K562 (cell line): ENCODE results near the gene GLOD4. TPM values are rescaled to one million over a fixed set of nuclear protein-coding genes. Genes with fewer than 3 reads are reported as not detected.

Experiments used
- CBX2 ChIP-seq: fragments of 200-600 bp; sonication (generic); IDR thresholded peaks from one replicate; pipeline ENCODE4 v1.6.1; 2012; ENCODE audit warnings: mild to moderate bottlenecking, low read length, inconsistent platforms; ENCODE audit not compliant: insufficient read depth, poor library complexity, severe bottlenecking
- CTCFL ChIP-seq: IDR thresholded peaks from 2 replicates; pipeline ENCODE4 v1.6.1; 2011; ENCODE audit warnings: borderline replicate concordance, low read depth, mild to moderate bottlenecking, moderate library complexity, low read length; ENCODE audit not compliant: insufficient read depth, poor library complexity, severe bottlenecking
- GTF2B ChIP-seq: IDR thresholded peaks from 2 replicates; pipeline ENCODE4 v1.6.1; 2011; ENCODE audit not compliant: insufficient read length; ENCODE audit errors: extremely low read depth
- ILF3 ChIP-seq: fragments of 450-650 bp; IDR thresholded peaks from 2 replicates; pipeline ENCODE4 v1.6.1; 2018; ENCODE audit warnings: antibody characterized with exemption, mild to moderate bottlenecking, moderate library complexity, borderline replicate concordance
- JUNB ChIP-seq: fragments of 450-650 bp; formaldehyde crosslinking; conservative IDR thresholded peaks from 2 replicates; pipeline ENCODE4 v1.4.0; 2020; ENCODE audit warnings: mild to moderate bottlenecking
- MXI1 ChIP-seq: IDR thresholded peaks from 2 replicates; pipeline ENCODE4 v1.6.1; 2011; ENCODE audit warnings: low read depth, mild to moderate bottlenecking, improper control_type of control experiment, low read length
- OTX1 ChIP-seq: fragments of 450-650 bp; formaldehyde crosslinking; IDR thresholded peaks from 2 replicates; pipeline ENCODE4 v1.4.0; 2022; ENCODE audit warnings: mild to moderate bottlenecking
- PURB ChIP-seq: sonication (generic); formaldehyde crosslinking; IDR thresholded peaks from 2 replicates; pipeline ENCODE4 v1.9.0; 2021; ENCODE audit warnings: low read depth, mild to moderate bottlenecking, missing genetic modification reagents
- RBM22 ChIP-seq: fragments of 200-400 bp; formaldehyde crosslinking; IDR thresholded peaks from 2 replicates; pipeline ENCODE4 v1.6.1; 2018; ENCODE audit warnings: low read length, low read depth; ENCODE audit not compliant: poor library complexity, severe bottlenecking
- SMAD4 ChIP-seq: fragments of 250-450 bp; sonication (Bioruptor Pico); conservative IDR thresholded peaks from 2 replicates; pipeline ENCODE4 v1.8.0; 2021; ENCODE audit warnings: inconsistent platforms, mild to moderate bottlenecking, moderate library complexity
- SRF ChIP-seq, 2 experiments: fragments of 250-450, 450-650 bp in 1 of 2; sonication (Bioruptor Pico) in 1 of 2; sonication (generic) in 1 of 2; formaldehyde crosslinking; IDR thresholded peaks; 2 replicates each; pipeline versions ENCODE4 v1.5.0 to v1.5.1; 2020 to 2022; ENCODE audit warnings: mild to moderate bottlenecking in 1 of 2, missing genetic modification reagents in 1 of 2
- ZNF282 ChIP-seq: sonication (generic); formaldehyde crosslinking; IDR thresholded peaks from 2 replicates; pipeline ENCODE4 v1.8.1; 2023; ENCODE audit warnings: missing genetic modification reagents
- ZNF584 ChIP-seq: fragments of 200-800 bp; sonication (Bioruptor generic); IDR thresholded peaks from 2 replicates; pipeline ENCODE4 v1.6.1; 2016; ENCODE audit warnings: low read depth, mild to moderate bottlenecking, missing genetic modification characterization, missing compliant biosample characterization
- ZNF766 ChIP-seq: fragments of 200-800 bp; sonication (Bioruptor generic); conservative IDR thresholded peaks from 2 replicates; pipeline ENCODE4 v1.6.1; 2016; ENCODE audit warnings: missing genetic modification characterization, missing compliant biosample characterization
- polyA plus RNA-seq, 8 experiments: library from polyadenylated mRNA; depleted of rRNA in 4 of 8; stranded (reverse) in 5 of 8; unstranded in 3 of 8; fragments of >200 nt; fragmentation: Nextera tagmentation in 2 of 8; fragmentation: Illumina TruSeq in 1 of 8; extraction: Ambion mirVana in 2 of 8; extraction: Trizol in 1 of 8; gene quantifications; 2 replicates each; pipeline versions ENCODE4 v1.2.1 to v1.2.3, GENCODE V29; 2011 to 2014; ENCODE audit warnings: inconsistent platforms in 1 of 8, missing spikeins in 1 of 8
- total RNA-seq, 7 experiments: library from RNA; depleted of rRNA in 6 of 7; stranded (reverse); fragments of >200 nt in 6 of 7; fragmentation: Illumina TruSeq in 2 of 7; extraction: Trizol in 2 of 7; gene quantifications; 2 replicates each; pipeline versions ENCODE4 v1.2.1 to v1.2.3, GENCODE V29; 2011 to 2021; ENCODE audit warnings: low replicate concordance in 1 of 7
- TF ChIP-seq, protein P1 (sequence below): fragments of 250-450 bp; sonication (Bioruptor Pico); IDR thresholded peaks from 2 replicates; pipeline ENCODE4 v1.8.0; 2021; ENCODE audit warnings: moderate library complexity, mild to moderate bottlenecking, inconsistent platforms
- TF ChIP-seq, protein P2 (sequence below), 2 experiments: fragments of 200-800 bp in 1 of 2; sonication (Bioruptor generic) in 1 of 2; sonication (generic) in 1 of 2; formaldehyde crosslinking in 1 of 2; IDR thresholded peaks in 1 of 2; conservative IDR thresholded peaks in 1 of 2; 2 replicates each; pipeline versions ENCODE4 v1.5.0 to v1.6.1; 2016 to 2020; ENCODE audit warnings: missing compliant biosample characterization in 1 of 2, missing genetic modification characterization in 1 of 2, missing genetic modification reagents in 1 of 2
- TF ChIP-seq, protein P3 (sequence below): fragments of 450-650 bp; IDR thresholded peaks from 2 replicates; pipeline ENCODE4 v1.6.1; 2016; ENCODE audit warnings: antibody characterized with exemption

GLOD4 gene
- total and polyA plus RNA-seq, 9 of the 15 experiments (the other 6 are each of a cell fraction or from before 2014, with no cell fraction given): 52.0 to 109 (median 64.9) TPM

GRCh38 chr17:781805-782731 lies at the start of gene GLOD4, which contains the start of gene MRM3 (continued):
- no peak for TF ChIP-seq CTCFL
- no peak for TF ChIP-seq JUNB (CRISPR knock-in tag)
- no peak for TF ChIP-seq SRF (CRISPR knock-in tag; IDR thresholded peaks at IDR 0.05)
- no peak for TF ChIP-seq RBM22
- TF ChIP-seq MXI1: peak; percentile 78; the same call in 1 of the 2 replicates
- TF ChIP-seq ZNF766 (CRISPR knock-in tag): peak; percentile 58; the same call in 1 of the 2 replicates
- TF ChIP-seq, protein P1, sequence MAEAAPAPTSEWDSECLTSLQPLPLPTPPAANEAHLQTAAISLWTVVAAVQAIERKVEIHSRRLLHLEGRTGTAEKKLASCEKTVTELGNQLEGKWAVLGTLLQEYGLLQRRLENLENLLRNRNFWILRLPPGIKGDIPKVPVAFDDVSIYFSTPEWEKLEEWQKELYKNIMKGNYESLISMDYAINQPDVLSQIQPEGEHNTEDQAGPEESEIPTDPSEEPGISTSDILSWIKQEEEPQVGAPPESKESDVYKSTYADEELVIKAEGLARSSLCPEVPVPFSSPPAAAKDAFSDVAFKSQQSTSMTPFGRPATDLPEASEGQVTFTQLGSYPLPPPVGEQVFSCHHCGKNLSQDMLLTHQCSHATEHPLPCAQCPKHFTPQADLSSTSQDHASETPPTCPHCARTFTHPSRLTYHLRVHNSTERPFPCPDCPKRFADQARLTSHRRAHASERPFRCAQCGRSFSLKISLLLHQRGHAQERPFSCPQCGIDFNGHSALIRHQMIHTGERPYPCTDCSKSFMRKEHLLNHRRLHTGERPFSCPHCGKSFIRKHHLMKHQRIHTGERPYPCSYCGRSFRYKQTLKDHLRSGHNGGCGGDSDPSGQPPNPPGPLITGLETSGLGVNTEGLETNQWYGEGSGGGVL (CRISPR knock-in tag): no peak
- TF ChIP-seq, protein P2, sequence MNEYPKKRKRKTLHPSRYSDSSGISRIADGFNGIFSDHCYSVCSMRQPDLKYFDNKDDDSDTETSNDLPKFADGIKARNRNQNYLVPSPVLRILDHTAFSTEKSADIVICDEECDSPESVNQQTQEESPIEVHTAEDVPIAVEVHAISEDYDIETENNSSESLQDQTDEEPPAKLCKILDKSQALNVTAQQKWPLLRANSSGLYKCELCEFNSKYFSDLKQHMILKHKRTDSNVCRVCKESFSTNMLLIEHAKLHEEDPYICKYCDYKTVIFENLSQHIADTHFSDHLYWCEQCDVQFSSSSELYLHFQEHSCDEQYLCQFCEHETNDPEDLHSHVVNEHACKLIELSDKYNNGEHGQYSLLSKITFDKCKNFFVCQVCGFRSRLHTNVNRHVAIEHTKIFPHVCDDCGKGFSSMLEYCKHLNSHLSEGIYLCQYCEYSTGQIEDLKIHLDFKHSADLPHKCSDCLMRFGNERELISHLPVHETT (CRISPR knock-in tag; conservative IDR thresholded peaks at IDR 0.05 in 1 of 2, IDR thresholded peaks at IDR 0.05 in 1 of 2): 0 out of 4 replicates have a peak, but pooled peaks of 1 of the 2 experiments have one; percentile 55
- no peak for TF ChIP-seq SMAD4 (CRISPR knock-in tag)
- no peak for TF ChIP-seq OTX1 (CRISPR knock-in tag)
- no peak for TF ChIP-seq CBX2
- no peak for TF ChIP-seq GTF2B
- no peak for TF ChIP-seq ILF3
- TF ChIP-seq, protein P3, sequence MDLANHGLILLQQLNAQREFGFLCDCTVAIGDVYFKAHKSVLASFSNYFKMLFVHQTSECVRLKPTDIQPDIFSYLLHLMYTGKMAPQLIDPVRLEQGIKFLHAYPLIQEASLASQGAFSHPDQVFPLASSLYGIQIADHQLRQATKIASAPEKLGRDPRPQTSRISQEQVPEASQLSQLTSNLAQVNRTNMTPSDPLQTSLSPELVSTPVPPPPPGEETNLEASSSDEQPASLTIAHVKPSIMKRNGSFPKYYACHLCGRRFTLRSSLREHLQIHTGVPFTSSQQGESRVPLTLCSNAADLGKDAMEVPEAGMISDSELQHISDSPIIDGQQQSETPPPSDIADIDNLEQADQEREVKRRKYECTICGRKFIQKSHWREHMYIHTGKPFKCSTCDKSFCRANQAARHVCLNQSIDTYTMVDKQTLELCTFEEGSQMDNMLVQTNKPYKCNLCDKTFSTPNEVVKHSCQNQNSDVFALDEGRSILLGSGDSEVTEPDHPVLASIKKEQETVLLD: no peak
- no peak for TF ChIP-seq ZNF282 (CRISPR knock-in tag)
- peak; percentile 71; the same call in 1 of the 2 replicates for TF ChIP-seq ZNF584 (CRISPR knock-in tag)
- 0 out of 2 replicates have a peak, but pooled peaks have one; percentile 65 for TF ChIP-seq PURB (CRISPR knock-in tag)
